Ecto neural progenitor cell (in vitro differentiated cells): ENCODE data around the gene DPM2.
A peak's percentile ranks its signal among the peaks of the same experiment; 100 is the strongest.

ENCODE experiments used
- DNase-seq: peaks from one replicate; pipeline ENCODE4 v3.0.0-alpha.2; 2018; ENCODE audit warnings: low spot score

Gene DPM2

DNA sequence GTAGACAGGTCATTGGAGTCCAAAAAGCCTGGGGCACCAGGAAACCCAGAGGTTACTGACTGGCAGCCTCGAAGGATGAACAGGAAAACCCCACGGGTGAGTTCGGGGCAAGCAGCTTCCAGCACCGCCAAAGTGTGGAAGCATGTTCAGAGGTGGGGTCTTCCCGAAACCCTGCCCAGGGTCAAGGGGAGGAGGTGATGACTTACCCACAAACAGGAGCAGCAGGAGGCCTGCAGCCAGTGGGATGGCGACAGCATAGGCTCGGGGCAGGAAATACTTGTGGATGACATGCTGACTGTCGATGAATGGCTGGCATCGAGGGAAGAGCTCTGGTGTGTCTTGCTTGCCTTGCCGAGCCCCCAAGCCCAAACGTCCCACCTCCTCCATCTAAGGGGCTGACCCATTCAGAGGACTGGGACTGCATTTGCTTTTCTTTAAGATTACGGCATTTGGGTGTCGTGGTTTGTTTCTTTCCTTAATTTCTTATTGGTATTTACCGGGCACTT is 1.3 kb downstream of the DPM2 start:
- DNase-seq = no peak

DNA sequence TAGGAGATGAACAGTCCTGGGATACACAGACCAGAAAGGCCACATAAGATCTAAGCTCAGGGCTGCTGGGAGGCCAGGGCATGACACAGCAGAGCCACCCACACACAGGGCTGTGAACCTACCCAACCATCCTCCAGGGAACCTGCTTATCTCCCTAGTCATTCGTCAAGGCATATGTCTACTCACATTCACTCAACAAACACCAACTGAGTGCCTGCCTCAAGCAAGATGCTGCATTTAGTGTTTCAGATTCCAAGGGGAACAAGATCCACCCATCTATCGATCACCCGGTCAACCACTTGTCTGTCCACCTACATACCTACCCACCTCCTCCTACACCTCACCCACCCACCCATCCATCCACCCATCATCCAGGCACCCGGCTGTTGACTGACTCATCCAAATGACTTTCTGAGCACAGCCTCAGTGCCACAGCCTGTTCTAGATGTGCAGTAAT is 1.9 kb downstream of the DPM2 start:
- DNase-seq = no peak

DNA sequence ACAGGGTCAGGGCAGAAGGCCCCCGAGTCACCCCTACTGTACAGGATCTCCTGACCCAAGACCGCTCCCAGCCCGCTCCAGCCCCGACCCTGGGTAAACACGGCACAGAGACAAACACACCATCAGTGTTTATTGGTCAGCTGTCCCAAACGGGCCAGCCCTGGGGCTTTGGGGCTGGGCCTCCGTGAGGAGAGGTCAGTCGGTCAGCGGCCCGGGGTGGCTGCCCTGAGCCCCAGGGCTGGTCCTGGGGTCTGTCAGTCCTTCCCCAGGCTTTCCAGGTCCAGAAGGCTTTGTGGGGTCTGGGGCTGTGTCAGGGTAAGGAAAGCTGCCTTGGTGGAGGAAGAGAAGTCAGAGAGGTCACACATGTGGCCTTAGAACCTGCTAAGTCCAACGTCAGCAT is 2.7 kb downstream of the DPM2 start:
- no peak for DNase-seq

DNA sequence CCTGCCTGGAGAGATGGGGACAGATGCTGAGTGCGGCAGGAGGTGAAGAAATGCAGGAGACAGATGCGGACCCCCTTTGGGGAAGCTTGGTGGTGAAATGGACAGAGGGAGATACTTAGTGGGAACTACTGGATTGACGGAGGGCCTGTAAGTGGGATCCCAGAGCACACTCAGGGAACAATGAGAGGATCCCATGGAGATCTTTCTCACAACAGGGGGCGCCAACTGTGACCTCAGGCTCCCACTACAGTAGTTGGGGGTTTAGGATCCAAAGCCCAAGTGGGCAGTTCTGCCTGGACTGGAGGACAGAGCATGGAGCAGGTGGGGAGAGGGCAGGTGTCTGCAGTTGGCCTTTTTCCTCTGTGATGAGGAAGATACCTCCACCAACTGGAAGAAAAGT is 3.4 kb downstream of the DPM2 start:
- DNase-seq = no peak

DNA sequence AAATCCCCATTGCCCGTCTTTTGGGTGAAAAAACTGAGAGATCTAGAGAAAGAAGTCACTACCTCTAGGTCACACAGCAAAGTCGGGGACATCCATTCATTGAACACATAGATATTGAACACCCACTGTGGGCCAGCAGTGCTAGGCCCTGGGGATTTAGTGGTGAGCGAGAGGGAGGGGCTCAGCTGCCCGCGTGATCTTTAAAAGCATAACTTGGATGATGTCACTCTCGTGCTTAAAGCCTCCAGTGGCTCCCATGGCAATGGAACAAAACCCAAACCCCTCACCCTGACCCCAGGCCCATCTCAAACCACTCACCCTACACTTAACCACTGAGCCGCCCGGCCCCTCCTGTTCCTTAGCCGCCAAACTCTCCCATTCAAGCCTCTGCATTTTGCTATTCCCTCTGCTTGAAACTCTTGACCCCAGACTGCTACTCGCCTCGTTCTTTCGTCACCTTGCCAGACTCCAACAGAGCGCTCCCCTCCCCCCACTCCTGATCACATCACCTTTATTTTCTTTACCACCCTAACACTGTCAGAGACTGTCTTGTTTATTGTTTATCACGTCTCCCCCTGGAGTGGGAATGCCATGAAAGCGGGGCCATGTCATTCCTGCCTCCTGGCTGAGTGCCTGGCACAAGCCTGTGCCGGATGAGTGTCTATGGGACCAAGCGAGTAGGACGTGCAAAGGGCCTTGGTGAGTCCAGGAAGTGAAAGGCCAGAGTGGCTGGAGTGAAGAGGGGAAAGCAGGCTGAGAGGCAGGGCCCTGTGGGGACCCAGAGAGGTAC is 6.4 kb downstream of the DPM2 start:
- no peak for DNase-seq

DNA sequence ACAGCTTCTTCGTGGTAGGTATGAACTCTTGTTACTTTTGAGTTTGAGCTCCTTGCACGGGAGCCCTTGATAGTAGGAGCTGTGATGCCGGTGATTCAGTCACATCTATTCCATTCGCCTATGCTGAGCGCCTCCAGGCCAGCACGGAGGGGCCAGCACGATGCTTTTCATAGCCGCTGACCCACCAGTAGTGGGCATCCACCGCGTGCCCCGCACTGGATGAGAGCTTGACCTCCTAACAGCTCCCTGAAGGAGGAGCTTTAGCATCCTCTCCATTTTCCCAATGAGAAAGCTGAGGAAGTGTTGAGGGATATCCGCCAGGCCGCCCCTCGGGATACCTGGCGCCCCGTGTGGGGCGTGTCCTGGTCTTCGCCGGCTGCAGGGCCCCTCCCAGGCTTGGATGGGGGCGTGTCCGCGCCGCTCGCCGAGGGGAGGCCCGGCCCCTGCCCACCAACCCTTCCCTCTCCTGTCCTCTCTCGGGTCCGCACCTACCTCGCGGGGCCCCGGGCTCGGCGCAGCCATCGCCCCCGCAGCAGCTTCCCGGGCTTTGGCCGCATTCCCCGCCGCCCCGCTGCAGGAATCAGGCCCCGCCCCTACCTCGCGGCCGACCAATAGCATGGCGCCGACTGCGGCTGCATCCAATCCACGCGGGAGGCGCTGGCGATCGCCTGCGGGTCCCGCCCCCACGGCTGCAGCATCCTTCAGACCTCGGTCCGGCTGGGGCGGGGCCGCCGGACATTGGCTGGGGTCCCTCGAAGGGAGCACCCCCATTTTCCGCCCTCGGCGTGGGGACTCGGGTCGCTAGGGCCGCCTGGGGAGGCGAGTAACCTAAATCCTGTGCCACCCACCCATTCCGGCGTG is 7.2 kb downstream of the DPM2 start, which contains the start of gene PIP5KL1:
Gene PIP5KL1 (minus strand): TSS at position 547 of the 861 bp plus-strand sequence. CDS start 25 bp downstream, at position 522.
- peak; percentile 94 for DNase-seq

DNA sequence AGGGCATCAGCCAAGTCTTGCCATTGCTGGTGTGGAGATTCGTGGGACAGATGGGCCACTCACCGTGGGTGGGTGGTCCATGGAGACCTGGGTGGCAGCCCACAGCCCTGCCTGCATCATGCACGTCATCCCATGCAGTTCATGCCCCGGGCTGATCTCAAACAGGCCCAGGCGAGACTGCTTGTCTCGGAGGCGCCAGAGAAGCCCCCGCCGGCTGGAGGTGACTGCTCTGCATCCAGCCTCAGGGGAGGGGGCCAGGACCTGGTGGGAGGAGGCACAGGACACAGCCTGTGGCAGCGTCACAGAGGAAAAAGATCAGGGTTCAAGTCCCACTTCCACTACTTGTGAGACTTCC is 8.1 kb downstream of the DPM2 start:
- no peak for DNase-seq

DNA sequence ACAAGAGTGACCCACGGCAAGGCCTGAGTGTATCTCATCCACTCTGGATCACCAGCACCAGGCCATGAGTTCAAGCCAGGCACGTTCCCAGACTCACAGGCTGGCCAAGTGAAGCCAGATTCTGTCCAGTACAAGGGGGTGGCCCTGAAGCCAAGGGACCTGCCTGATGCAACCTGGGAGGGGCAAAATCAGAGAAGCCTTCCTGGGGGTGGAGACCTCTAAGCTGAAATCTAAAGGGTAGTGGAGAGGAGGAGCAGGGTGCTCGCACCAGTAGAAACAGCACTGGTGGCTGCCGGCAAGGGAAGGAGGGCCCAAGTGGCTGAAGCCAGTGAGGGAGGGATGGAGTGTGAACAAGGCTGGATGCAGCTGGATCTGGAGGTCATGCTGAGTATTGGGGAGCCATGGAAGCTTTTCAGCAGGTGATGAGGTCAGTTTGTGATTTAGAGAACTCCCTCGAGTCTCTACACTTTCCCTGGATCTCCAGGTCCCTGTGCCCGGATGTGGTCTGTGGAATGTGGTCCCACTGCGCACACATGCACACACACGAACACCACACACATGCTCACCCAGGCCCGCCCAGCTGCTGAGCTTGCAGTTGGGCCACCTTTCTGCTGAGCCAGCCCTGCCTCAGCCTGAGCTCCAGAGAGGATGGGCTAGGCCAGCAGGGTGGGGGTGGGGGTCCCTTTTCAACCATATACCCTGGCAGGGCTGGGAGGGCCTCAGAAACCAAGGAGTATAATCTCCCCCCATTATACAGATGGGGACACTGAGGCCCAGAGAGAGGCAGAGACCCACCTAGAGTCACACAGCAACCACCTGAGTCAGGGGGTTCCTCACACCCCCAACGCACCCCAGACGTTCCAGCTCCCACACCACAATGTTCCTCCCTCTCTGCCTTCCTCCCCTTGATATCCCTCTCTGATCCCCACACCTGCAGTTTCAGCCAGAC is 8.7 kb downstream of the DPM2 start:
- DNase-seq = no peak

DNA sequence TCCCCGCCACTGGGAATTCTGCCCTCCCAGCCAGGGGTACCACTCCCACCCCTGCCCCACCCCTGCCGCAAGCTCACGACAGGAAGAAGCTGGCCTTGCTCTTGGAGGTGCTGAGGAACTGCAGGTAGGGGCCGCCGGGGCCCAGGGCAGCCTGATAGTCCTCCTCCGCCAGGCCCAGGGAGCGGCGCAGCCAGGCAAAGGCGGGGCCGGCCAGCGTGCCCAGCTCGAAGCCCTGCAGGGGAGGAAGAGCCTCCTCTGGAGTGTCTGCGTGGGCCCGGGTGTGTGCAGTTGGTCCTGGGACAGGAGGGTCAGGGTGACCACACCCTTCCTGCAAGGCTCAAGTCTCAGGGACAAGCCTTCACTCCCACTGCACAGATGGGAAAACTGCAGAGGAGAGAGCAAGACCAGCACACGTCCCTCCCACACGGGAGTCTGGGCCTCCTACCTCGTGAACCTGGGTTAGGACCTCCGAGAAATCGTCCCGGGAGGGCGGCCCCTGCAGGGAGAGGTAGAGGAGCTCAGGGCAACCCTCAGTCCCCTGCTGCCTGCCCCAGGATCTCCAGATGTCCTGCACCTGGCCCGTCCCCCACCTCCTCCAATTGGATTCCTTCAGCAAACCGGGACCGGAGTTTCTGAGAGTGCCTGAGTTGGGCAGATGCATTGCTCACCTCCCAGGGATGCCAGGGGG is 9.5 kb downstream of the DPM2 start:
- DNase-seq = peak; percentile 73

DNA sequence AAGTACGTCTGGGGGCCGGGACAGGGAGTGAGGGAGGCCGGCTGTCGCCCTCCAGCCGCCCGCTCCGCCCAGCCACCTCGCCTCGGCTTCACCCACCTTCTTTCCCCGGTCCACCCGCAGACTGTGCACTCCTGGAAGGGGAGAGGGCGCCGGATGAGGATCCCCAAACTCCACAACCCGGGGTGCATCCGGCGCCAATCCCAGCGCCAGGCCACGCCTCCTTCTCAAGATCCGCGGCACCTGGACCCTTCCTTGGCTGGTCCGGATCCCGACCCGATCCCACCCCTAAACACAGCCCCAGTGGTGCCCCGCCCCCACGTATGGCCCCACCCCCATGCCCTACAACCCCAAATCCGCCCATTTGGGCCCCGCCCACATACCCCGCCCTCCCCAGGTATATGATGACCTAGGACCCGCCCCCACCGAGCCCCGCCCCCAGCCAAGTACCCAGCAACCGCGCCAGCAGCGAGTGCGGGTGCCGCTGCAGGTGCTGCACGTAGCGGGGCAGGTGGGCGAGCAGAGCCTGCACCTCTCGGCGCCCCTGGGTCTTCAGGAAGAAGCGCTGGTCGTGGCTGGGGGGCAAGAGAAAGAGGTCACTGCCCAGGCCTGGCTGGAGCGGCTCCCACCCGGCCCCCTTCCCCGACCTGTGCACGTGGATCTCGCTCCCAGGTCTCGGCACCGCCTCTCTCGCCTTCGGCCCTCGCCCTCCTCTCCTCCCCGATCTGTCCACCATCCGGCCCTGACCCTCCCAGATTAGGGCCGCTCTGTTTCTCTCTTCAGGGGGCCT is 10.3 kb downstream of the DPM2 start:
- peak; percentile 70 for DNase-seq

DNA sequence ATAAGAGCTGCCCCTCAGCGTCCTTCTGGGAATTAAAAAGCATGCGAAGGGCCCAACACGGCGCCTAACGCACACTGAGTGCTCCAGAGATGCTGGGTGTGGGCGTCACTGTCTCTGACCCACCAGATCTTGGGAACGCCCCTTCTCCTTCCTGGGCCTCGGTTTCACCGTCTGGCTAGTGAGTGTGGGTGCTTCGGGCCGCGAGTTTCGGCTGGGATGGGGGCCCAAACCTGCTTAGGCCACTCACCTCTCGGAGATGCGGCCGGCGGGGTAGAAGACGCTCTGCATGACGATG is 10.8 kb downstream of the DPM2 start:
- DNase-seq = no peak

DNA sequence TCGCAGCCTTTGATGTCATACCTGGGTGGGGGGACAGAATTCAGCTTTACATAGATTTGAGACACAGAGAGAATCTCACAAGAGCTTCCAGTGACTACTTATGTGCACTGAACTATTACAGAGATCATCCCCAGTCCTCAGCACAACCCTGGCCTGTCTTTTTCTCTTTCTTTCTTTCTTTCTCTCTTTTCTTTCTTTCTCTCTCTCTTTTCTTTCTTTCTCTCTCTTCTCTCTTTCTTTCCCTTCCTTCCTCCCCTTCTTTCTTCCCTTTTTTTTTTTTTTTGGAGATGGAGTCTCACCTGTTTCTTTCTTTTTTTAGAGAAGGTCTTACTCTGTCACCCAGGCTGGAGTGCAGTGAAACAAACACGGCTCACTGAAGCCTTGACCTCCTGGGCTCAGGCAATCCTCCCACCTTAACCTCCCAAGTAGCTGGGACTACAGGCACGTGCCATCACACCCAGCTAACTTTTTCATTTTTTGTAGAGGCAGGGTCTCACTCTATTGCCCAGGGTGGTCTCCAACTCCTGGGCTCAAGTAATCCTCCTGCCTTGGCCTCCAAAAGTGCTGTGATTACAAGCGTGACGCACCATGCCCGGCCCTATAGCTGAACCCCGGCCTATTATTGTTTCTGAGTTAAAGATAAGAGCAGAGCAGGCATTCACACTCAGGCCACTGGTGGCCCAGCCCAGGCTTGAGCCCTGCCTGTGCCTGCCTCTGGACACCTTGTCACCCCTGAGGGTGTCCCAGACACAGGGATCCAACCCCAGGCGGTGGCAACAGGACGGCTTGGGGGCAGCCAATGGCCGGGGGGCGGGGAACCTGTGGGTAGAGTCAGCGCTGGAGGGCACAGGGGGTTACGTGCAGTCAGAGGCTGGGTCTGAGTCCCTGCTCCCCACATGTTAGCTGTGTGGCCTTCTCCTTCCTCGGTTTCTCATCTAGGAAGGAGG is 11.4 kb downstream of the DPM2 start:
- DNase-seq = no peak

DNA sequence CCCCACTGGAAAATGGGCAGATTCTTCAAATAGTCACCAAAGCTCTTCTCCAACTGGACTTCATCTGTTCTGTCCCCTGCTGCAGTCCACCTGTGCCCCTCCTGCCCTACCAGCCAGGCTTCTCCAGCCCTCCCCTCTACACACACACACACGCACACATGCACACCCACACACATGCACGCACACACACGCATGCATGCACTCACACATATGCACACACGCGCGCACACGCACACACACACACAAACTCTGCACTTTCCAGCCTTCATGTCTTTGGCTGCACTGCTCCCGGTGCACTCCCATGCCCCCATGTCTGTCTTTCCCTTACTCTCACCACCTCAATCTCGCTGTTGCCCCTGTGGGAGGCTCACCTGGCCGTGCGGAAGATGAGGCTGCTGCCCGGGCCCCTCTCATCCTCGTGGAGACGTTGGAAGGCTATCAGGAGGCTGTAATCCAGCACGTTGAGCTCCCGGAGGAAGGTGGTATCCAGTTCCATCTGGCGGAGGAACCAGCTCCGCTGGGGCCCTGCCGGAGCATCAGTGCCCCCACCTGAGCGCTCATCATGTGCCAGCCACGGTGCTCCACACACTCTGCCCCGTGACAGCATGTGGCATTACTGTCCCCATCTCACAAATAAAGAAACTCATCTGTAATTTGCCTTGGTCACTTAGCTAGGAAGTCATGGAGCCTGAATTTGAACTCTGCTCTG is 12.8 kb downstream of the DPM2 start:
- no peak for DNase-seq

DNA sequence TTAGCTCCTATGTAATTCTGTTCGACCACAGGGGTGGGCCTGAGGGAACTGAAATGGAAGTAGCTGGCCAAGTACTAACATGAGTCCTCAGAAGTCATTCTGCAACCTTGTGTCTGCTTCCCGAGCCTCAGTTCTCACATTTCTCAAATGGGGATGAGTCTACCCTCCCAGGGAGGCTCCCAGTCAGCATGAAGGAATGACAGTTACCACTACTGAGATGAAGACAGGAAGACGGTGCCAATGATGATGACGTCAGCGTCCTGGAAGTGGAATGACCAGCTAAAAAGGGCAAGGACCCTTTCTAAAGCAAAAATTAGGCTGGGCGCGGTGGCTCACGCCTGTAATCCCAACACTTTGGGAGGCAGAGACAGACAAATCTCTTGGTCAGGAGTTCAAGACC is 13.9 kb downstream of the DPM2 start:
- DNase-seq = no peak

DNA sequence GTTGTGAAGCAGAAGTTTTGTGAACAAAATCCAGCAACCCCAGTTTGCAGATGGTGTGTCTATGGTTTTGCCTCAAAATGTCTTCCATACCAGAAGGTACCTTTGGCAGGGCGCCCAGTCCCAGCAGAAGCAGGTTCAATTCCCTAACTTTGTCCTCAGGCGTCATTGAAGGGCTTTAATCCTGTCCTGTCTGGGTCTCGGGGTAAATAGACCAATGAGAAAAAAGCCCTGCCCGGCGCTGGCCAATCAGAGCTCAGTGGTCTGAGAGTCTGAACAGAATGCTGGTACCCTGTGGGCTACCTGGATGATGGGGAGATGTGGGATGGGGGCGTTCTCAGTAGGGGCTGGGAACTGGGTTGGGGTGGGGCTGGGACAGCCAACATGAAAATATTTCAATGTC is 14.6 kb downstream of the DPM2 start:
- no peak for DNase-seq

DNA sequence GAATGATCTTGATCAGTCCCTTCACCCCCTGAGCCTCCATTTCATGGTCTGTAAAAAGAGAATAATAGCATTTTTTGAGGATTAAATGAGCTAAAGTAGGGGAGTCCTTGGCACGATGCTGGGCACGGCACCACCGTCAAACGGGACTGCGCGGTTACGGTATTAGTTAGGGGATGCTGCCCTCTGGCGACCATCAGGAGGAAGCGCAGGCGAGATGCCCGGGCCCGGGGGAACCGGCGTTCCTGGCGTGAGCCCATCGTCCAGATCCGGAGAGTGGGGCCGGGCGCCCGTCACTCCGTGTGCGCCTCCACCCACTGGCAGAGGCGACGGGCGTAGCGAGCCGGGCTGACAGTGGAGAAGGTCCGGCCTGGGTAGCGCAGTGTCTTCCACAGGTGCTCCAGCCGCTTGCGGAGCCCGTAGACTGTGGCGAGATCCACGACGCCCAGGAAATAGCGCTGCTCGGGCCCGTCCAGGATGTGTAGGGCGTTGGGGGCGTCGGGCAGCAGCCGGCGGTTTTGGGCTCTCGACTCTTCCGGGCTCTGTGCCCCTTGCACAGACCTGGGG is 16.0 kb downstream of the DPM2 start:
- DNase-seq = peak; percentile 86

DNA sequence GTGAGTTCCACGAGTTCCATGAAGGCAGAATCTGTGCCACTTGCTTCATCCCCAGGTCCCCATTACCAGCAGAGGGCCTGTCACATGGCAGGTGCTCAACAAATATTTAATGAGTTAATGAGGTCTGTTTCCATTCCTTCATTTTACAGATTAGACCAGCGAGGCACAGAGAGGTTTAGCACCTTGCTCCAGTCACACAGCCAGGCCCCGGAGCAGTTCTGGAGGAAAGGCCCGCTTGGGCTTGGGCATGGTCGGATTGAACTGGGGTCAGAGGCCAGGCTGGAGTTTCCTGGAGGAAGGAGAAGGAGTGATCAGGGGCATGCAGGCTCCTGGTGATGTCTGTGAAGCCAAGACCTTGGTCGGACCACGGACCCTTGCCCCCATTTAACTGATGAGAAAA is 16.9 kb downstream of the DPM2 start:
- no peak for DNase-seq

DNA sequence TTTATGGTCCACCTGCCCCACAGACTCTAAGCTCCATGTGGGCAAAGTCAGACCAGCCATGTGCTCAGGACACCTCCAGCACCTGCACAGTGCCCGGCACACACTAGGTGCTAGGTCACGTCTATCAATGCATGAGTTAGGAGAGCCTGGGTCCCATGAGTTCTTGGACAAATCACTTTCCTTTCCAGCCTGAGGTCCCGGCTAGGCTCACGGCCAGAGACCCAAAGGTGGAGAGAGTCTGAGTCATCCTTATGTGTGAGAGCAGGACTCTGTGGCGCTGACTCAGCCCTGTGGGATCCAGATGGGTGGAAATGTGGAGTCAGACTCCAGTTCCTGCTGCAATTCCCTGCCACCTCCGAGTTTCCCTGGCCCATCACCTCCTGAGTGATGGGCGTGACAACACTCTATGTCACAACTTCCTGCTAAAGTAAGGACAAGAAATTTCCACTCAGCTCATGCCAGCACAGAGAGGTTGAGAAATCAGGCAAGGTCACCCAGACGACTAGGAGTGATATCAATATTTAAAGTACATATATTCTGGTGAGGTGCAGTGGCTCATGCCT is 18.3 kb downstream of the DPM2 start:
- DNase-seq = no peak
